GM20000 (cell line): ENCODE measurements around the gene NCR2.

Source experiments
- DNase-seq: peaks from one replicate; pipeline ENCODE4 v3.0.0; 2012; ENCODE audit warnings: low spot score
- TF ChIP-seq, protein P1 (sequence below): IDR thresholded peaks from 2 replicates; pipeline ENCODE4 v1.5.1; 2012; ENCODE audit warnings: mild to moderate bottlenecking, control low read depth; ENCODE audit errors: extremely low read depth, missing control alignments

NCR2 gene

DNA sequence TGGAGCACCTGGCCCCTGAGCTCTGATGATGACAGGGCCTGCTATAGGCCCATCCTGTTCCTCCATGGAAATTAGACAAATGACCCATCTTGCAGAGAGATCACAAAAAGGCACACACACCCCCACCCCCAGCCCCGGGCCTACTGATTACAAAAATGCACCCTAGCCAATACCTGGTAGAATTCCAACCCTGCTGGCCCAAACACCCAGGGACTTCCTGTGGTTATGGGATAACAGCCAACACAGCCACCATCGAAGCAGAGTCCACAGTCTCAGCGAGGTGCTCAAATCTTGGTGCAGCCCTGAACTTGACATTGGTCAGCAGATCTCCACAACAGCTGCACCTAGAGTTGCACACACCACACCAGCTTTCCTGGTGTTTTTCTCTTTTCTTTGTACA lies 17.0 kb downstream of the NCR2 start:
- DNase-seq, result no peak

GRCh38 chr6:41352907-41353306 lies 17.5 kb downstream of the NCR2 start:
- DNase-seq, result no peak
- TF ChIP-seq, protein P1, sequence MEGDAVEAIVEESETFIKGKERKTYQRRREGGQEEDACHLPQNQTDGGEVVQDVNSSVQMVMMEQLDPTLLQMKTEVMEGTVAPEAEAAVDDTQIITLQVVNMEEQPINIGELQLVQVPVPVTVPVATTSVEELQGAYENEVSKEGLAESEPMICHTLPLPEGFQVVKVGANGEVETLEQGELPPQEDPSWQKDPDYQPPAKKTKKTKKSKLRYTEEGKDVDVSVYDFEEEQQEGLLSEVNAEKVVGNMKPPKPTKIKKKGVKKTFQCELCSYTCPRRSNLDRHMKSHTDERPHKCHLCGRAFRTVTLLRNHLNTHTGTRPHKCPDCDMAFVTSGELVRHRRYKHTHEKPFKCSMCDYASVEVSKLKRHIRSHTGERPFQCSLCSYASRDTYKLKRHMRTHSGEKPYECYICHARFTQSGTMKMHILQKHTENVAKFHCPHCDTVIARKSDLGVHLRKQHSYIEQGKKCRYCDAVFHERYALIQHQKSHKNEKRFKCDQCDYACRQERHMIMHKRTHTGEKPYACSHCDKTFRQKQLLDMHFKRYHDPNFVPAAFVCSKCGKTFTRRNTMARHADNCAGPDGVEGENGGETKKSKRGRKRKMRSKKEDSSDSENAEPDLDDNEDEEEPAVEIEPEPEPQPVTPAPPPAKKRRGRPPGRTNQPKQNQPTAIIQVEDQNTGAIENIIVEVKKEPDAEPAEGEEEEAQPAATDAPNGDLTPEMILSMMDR, result no peak

More for the DNA sequence above, 17.0 kb downstream of the NCR2 start:
- TF ChIP-seq, protein P1, result no peak

GRCh38 chr6:41353333-41353732 lies 17.9 kb downstream of the NCR2 start:
- TF ChIP-seq, protein P1, result no peak
- no peak for DNase-seq

GRCh38 chr6:41355952-41356351 lies 20.5 kb downstream of the NCR2 start:
- no peak for DNase-seq
- TF ChIP-seq, protein P1, result no peak

GRCh38 chr6:41356825-41357224 lies 21.4 kb downstream of the NCR2 start:
- TF ChIP-seq, protein P1, result no peak
- no peak for DNase-seq

DNA sequence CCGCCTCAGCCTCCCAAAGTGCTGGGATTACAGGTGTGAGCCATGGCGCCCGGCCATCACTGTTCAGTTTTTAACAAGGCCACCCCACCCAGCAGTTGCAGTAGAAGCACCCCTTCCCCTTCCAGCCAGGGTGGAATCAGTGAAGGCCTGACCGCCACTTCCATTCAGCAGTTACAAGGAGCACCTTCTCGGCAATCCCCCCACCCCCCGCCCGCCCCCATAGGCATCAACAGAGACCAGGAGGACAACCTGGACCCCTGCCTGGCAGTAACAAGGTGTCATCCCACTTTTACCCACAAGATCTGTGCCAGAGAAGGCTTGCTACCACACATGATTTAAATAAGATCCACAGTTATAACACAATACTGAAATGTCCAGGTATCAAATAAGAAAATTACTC lies 23.1 kb downstream of the NCR2 start:
- TF ChIP-seq, protein P1, result no peak
- DNase-seq, result no peak

DNA sequence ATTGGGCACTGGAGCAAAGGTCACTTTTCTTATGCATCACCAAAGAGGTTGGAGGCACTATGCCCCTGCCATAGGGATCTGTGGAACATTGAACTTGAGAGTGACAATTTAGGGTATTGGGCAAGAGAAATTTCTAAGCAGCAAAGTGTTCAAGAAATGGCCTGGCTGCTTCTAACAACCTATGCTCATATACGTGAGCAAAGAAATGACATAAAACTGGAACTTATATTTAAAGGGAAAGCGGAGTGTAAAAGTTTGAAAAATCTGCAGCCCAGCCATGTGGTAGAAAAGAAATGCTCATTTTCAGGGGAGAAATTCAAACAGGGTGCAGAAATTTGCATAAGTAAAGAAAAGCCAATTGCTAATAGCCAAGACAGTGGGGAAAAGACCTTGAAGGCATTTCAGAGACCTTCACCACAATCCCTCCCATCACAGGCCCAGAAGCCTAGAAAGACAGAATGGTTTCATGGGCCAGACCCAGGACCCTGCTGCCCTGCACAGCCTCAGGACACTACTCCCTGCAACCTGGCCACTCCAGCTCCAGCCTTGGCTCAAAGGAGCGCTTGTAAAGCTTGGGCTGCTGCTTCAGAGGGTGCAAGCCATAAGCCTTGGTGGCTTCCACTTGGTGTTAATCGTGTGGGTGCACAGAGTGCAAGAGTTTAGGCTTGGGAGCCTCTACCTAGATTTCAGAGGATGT lies 24.4 kb downstream of the NCR2 start:
- TF ChIP-seq, protein P1, result no peak
- DNase-seq, result no peak
